Measurements from ENCODE around the gene YWHAG.
"Not testable (repeated sequence)": the region's sequence is repeated elsewhere in the genome, so short reads cannot be mapped to it uniquely, and the experiment has no call there.

Gene YWHAG

GRCh38 chr7:76294344-76295024 lies 64.3 kb downstream of the YWHAG start:
- DNase-seq (ENCODE audit: low read depth): no peak

- DNase-seq (ENCODE audit: low read depth): no peak
These were observed 65.3 kb downstream of the YWHAG start for GRCh38 chr7:76293407-76293901.

GRCh38 chr7:76292911-76293310 lies 65.9 kb downstream of the YWHAG start:
- not testable (repeated sequence) for DNase-seq (ENCODE audit: low read depth)

GRCh38 chr7:76292213-76292573 lies 66.6 kb downstream of the YWHAG start:
- no peak for DNase-seq (ENCODE audit: low read depth)

GRCh38 chr7:76291351-76292212 lies 67.2 kb downstream of the YWHAG start:
- DNase-seq (ENCODE audit: low read depth): peak; percentile 73

GRCh38 chr7:76290847-76291350 lies 67.9 kb downstream of the YWHAG start:
- not testable (repeated sequence) for DNase-seq (ENCODE audit: low read depth)

GRCh38 chr7:76286842-76287403 lies 71.9 kb downstream of the YWHAG start:
- no peak for DNase-seq (ENCODE audit: low read depth)

GRCh38 chr7:76285604-76286374 lies 73.0 kb downstream of the YWHAG start:
- no peak for DNase-seq (ENCODE audit: low read depth)

GRCh38 chr7:76283254-76284159 lies 75.3 kb downstream of the YWHAG start:
- no peak for DNase-seq (ENCODE audit: low read depth)

GRCh38 chr7:76282344-76283253 lies 76.2 kb downstream of the YWHAG start:
- no peak for DNase-seq (ENCODE audit: low read depth)

- no peak for DNase-seq (ENCODE audit: low read depth)
These were observed 77.0 kb downstream of the YWHAG start for GRCh38 chr7:76281706-76282343.

- DNase-seq (ENCODE audit: low read depth): no peak
These were observed 77.6 kb downstream of the YWHAG start for GRCh38 chr7:76281006-76281705.

- no peak for DNase-seq (ENCODE audit: low read depth)
These were observed 78.4 kb downstream of the YWHAG start for GRCh38 chr7:76280408-76280807.

- DNase-seq (ENCODE audit: low read depth): no peak
These were observed 80.3 kb downstream of the YWHAG start for GRCh38 chr7:76278540-76278939.

All from stimulated activated CD8-positive, alpha-beta memory T cell treated with anti-CD3 and anti-CD28 coated beads, Interleukin-12 subunit alpha, Interleukin-12 subunit beta, amount 100 ng/mL, for 4 hours (primary cell).